LHCN-M2 (cell line): ENCODE results near the gene REXO4. TPM values are rescaled to one million over a fixed set of nuclear protein-coding genes. Genes with fewer than 3 reads are reported as not detected.
"Not testable (repeated sequence)": the region's sequence is repeated elsewhere in the genome, so short reads cannot be mapped to it uniquely, and the experiment has no call there.

ENCODE experiments used
- DNase-seq: peaks from one replicate; pipeline ENCODE4 v3.0.0-alpha.2; 2012; ENCODE audit warnings: low read depth
- total RNA-seq: library from RNA; depleted of rRNA; stranded (reverse); fragments of >200 nt; gene quantifications from 2 replicates; pipeline ENCODE4 v1.2.3, GENCODE V29; 2014

Gene REXO4
- total RNA-seq, 1 experiment from 2014 or later = 21.0 TPM

GRCh38 chr9:133420392-133420827, 2.6 kb upstream of the REXO4 start:
- no peak for DNase-seq

GRCh38 chr9:133419005-133419404, 1.2 kb upstream of the REXO4 start:
- DNase-seq = no peak

DNA sequence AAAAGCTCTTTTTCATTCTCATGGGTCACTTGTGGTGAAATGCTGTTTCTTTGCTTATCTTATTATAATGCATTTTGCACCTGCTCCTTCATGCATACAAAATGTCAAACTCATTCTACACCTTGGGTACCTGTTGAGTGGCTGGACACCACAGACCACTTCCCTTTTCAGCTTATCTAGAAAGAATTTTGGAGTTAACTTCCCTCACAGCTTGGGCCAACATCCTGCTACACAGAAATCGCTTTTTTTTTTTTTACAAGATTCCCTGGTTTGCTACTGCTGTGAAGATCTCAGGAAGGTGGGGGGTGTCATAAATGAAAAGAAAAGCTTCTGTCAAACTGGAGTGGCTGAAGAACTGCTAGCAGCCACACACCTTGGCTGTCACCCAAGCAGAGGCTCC, 2.6 kb downstream of the REXO4 start:
- no peak for DNase-seq

DNA sequence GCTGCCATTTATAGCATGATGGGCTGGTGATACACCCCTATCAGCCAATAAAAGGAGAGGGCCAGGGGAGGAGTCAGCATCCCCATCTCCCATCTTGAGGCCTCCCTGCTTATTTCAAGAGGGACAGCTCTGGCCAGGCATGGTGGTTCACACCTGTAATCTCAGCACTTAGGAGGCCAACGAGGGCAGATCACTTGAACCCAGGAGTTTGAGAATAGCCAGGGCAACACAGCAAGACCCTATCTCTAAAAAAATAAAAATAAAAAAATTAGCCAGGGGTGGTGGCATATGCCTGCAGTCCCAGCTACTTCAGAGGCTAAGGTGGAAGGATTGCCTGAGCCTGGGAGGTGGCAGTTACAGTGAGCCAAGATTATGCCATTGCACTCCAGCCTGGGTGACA, 9.8 kb downstream of the REXO4 start:
- no peak for DNase-seq

- peak; percentile 64 for DNase-seq
Measured at GRCh38 chr9:133406480-133407307, 11.1 kb downstream of the REXO4 start.

- DNase-seq = no peak
Measured at GRCh38 chr9:133405508-133406438, 12.0 kb downstream of the REXO4 start.

- no peak for DNase-seq
Measured at GRCh38 chr9:133404454-133405002, 13.3 kb downstream of the REXO4 start.

DNA sequence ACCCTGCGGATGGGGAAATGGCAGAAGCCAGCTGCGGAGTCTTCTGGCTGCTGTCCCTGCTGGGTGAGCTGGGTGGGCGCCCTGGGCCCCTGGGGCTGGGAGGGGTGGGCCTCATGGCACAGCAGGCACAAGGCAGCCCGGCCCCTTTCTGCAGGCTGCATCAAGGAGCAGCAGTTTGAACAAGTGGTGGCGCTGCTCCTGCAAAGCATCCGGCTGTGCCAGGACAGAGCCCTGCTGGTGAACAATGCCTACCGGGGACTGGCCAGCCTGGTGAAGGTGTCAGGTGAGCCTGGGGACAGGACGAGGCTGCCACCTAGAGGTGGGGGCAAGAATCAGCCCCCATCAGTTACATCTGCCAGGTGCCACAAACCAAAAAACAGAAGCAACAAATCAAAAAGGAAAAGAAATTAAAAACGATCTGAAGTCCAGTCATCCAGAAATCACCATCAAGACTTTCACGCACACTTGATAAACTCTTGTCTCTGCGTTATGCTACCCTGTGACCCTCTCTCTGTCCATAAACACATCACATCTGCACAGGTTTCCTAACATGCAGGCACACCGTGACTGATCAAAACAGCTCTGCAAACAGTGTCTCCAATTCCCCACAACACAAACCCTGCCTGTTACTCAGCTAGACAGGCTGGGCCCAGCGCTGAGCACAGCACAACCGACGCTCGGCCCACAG, 13.9 kb downstream of the REXO4 start:
- no peak for DNase-seq

GRCh38 chr9:133402689-133403088, 15.1 kb downstream of the REXO4 start:
- DNase-seq = no peak

GRCh38 chr9:133401588-133401987, 16.2 kb downstream of the REXO4 start:
- DNase-seq = no peak

GRCh38 chr9:133400292-133400691, 17.5 kb downstream of the REXO4 start:
- DNase-seq = no peak

DNA sequence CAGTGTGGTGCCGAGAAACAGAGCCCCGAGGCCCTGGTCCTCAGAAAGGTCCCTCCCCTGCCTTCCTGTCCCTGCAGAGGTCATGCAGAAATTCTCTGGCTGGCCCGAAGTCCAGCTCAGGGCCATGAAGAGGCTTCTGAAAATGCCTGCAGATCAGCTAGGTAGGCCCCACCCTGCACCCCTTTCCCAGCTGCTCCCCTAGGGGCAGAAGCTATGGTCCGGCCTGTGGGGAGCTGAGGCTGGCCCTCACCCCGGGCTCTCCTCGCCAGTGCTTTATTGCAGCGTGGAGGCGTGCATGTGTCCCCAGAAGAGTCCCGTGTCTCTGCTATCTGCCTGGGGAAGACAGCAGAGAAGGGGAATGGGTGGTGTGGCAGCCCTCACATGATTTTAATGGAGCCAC, 19.9 kb downstream of the REXO4 start:
- no peak for DNase-seq

DNA sequence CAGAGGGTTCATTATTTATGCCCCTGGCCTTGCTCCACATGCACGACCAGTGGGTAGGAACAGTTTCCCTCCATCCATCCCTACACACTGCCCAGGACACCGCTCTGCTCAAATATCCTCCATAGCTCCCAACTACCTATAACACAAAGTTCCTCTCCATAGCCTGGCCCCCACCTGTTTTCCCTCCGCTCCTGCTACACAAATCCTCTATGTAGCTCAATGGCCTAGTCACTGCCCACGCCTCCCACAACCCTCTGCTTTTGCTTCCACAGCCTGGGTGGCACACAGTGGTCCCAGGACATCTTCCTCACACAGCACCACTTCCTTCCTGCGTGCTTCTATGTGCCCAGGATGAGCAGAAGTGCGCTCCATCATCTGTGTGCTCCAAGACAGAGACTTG, 20.4 kb downstream of the REXO4 start:
- no peak for DNase-seq

DNA sequence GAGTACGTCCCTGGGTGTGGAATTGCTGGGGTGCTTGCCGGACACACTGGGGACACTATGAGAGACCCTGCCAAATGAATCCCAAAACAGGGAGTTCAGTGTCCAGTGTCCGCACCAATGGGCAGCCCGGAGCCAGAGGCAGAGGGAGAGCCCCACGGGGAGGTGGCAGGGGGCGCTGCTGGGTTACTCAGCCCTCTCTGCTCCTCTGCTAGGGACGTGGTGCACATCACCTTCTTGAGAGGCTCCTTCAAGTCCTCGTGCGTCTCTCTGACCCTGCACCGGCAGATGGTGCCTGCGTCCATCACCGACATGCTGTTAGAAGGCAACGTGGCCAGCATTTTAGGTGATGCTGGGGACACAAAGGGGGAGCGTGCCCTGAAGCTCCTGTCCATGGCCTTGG, 20.9 kb downstream of the REXO4 start:
- no peak for DNase-seq

DNA sequence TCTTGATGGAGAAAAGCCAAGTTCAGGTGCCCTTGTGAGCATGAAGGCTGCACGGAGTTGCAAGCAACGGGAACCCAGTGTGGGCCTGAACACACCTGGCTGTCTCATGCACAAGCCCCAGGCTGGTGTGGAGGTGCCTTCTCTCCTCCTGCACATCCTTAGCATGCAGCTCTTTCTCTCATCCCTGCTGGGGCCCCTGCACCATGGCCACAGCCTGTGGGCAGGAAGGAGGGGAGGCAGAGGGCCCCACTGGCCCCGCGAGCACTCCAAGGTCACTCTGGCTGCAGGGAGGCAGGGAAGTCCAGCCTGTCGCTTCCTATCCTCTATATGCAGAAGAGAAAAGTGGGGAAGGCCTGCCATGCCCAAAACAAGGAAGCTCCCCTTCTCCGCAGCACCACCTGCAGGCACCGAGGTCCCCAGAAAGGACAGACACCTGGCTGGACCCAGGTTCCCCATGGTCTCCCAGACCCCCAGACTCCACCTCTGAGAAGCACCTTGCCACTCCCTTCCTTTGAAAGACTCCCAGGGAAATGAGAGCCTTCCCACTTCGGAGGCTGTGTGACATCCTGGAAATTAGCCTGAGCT, 23.0 kb downstream of the REXO4 start:
- no peak for DNase-seq

GRCh38 chr9:133393399-133393798, 24.4 kb downstream of the REXO4 start:
- DNase-seq = no peak

GRCh38 chr9:133392308-133392707, 25.5 kb downstream of the REXO4 start:
- DNase-seq = not testable (repeated sequence)

DNA sequence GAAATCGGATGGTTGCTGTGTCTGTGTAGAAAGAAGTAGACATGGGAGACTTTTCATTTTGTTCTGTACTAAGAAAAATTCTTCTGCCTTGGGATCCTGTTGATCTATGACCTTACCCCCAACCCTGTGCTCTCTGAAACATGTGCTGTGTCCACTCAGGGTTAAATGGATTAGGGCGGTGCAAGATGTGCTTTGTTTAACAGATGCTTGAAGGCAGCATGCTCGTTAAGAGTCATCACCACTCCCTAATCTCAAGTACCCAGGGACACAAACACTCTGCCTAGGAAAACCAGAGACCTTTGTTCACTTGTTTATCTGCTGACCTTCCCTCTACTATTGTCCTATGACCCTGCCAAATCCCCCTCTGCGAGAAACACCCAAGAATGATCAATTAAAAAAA, 26.4 kb downstream of the REXO4 start:
- DNase-seq = not testable (repeated sequence)

- DNase-seq = no peak
Measured at GRCh38 chr9:133390713-133391112, 27.1 kb downstream of the REXO4 start.

DNA sequence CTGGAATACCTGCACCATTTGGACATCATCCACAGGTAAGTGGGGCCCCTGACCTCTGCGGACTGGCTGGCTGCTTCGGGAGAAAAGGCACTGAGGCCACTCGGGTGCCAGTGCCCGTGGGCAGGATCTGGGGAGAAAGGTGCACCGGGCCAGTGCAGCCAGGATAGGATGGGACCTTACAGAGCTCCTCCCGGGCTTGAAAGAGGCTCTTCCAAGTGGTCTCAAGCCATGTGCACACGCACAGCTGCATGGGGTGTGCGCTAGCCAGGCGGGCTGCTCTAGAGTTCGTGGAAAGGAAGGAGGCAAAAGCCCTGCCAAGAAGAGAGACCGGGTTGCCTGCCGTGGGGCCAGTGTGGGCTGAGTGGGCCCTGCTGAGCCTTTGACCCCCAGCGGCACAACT, 28.2 kb downstream of the REXO4 start:
- no peak for DNase-seq

DNA sequence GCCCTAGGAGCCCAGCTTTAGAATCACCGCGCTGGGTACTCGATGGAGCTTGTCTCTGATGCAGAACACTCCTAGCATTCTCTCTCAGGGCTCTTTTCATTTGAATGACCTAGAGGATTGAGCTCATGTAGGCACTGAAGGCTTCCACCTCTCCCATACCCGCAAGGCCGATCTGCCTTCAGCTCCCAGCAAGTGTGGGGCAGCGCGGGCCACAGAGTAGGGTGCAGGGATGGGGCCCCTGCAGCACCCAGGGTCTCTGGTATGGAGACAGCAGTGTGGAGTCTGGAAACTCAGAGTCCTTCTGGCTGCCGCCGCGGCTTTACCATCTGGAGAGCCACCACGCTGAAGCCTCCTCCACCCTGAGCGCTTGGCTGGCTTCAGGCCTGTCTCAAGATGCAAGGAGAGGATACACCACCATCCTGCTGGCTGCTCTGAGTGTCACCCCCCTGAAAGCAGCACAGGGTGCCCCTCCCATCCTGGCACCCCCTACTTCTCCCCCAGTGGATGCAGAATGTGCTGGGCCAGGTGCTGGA, 28.7 kb downstream of the REXO4 start:
- no peak for DNase-seq
